HepG2 (cell line): ENCODE data around the gene BDH2. TPM values are rescaled to one million over a fixed set of nuclear protein-coding genes. Genes with fewer than 3 reads are reported as not detected.
A peak's percentile ranks its signal among the peaks of the same experiment; 100 is the strongest.

Experiments
- AGO2 ChIP-seq: fragments of 200-400 bp; formaldehyde crosslinking; optimal IDR thresholded peaks from 2 replicates; pipeline ENCODE3; 2017; ENCODE audit warnings: mild to moderate bottlenecking, low read depth, low read length, moderate library complexity
- ATF6 ChIP-seq: sonication (generic); formaldehyde crosslinking; conservative IDR thresholded peaks from 2 replicates; pipeline ENCODE4 v1.4.0; 2020; ENCODE audit warnings: missing genetic modification reagents
- HMGXB4 ChIP-seq, 2 experiments: sonication (generic) in 1 of 2; formaldehyde crosslinking in 1 of 2; IDR thresholded peaks; 2 replicates each; pipeline versions ENCODE4 v1.4.0 to v1.6.1; 2018 to 2020; ENCODE audit warnings: missing genetic modification reagents in 2 of 2, borderline replicate concordance in 1 of 2, low read depth in 1 of 2, mild to moderate bottlenecking in 1 of 2, missing biosample characterization in 1 of 2
- HNRNPUL1 ChIP-seq: fragments of 200-400 bp; formaldehyde crosslinking; IDR thresholded peaks from 2 replicates; pipeline ENCODE4 v1.6.1; 2017; ENCODE audit warnings: low read depth, mild to moderate bottlenecking, low read length, moderate library complexity
- HOMEZ ChIP-seq: IDR thresholded peaks from 2 replicates; pipeline ENCODE4 v1.6.1; 2016; ENCODE audit warnings: low read depth
- MXI1 ChIP-seq: IDR thresholded peaks from 3 replicates; pipeline ENCODE4 v1.6.1; 2012; ENCODE audit warnings: low read depth, low read length, inconsistent platforms, borderline replicate concordance
- NCOR1 ChIP-seq: fragments of 200-600 bp; sonication (generic); IDR thresholded peaks from 2 replicates; pipeline ENCODE4 v1.7.0; 2017; ENCODE audit warnings: antibody characterized with exemption, low read length, borderline replicate concordance
- NFIC ChIP-seq: IDR thresholded peaks from 2 replicates; pipeline ENCODE4 v1.6.1; 2012; ENCODE audit warnings: mild to moderate bottlenecking, low read length, inconsistent platforms
- NKX3-1 ChIP-seq: sonication (generic); formaldehyde crosslinking; IDR thresholded peaks from 2 replicates; pipeline ENCODE4 v1.5.0; 2020; ENCODE audit warnings: missing genetic modification reagents
- PATZ1 ChIP-seq: sonication (generic); formaldehyde crosslinking; IDR thresholded peaks from 2 replicates; pipeline ENCODE4 v1.4.0; 2020; ENCODE audit warnings: missing genetic modification reagents
- PHB2 ChIP-seq: fragments of 450-650 bp; IDR thresholded peaks from 2 replicates; pipeline ENCODE4 v1.6.1; 2018; ENCODE audit not compliant: partially characterized antibody
- POGZ ChIP-seq: sonication (generic); formaldehyde crosslinking; IDR thresholded peaks from 2 replicates; pipeline ENCODE4 v1.4.0; 2020; ENCODE audit warnings: mild to moderate bottlenecking, missing genetic modification reagents
- PRMT3 ChIP-seq: sonication (generic); formaldehyde crosslinking; IDR thresholded peaks from 2 replicates; pipeline ENCODE4 v1.8.1; 2022; ENCODE audit warnings: low read depth, mild to moderate bottlenecking, moderate library complexity, missing genetic modification reagents, borderline replicate concordance
- SETDB1 ChIP-seq: sonication (generic); formaldehyde crosslinking; IDR thresholded peaks from 2 replicates; pipeline ENCODE4 v1.5.1; 2020; ENCODE audit warnings: missing genetic modification reagents, mild to moderate bottlenecking, borderline replicate concordance
- SOX5 ChIP-seq: IDR thresholded peaks from 2 replicates; pipeline ENCODE4 v1.6.1; 2016; ENCODE audit warnings: borderline replicate concordance
- TAF15 ChIP-seq: fragments of 200-400 bp; formaldehyde crosslinking; IDR thresholded peaks from one replicate; pipeline ENCODE4 v1.6.1; 2018; ENCODE audit warnings: mild to moderate bottlenecking, low read depth, low read length; ENCODE audit not compliant: poor library complexity, severe bottlenecking
- WIZ ChIP-seq: sonication (generic); formaldehyde crosslinking; IDR thresholded peaks from 2 replicates; pipeline ENCODE4 v1.5.1; 2020; ENCODE audit warnings: mild to moderate bottlenecking, missing genetic modification reagents
- ZMYM2 ChIP-seq: sonication (generic); formaldehyde crosslinking; IDR thresholded peaks from 2 replicates; pipeline ENCODE4 v1.8.0; 2022; ENCODE audit warnings: mild to moderate bottlenecking, missing genetic modification reagents
- ZNF44 ChIP-seq: sonication (generic); formaldehyde crosslinking; IDR thresholded peaks from 2 replicates; pipeline ENCODE4 v1.5.1; 2020; ENCODE audit warnings: mild to moderate bottlenecking, missing genetic modification reagents
- ZNF441 ChIP-seq: sonication (generic); formaldehyde crosslinking; IDR thresholded peaks from 2 replicates; pipeline ENCODE4 v1.7.0; 2021; ENCODE audit warnings: missing genetic modification reagents, borderline replicate concordance
- ZNF543 ChIP-seq: sonication (generic); formaldehyde crosslinking; IDR thresholded peaks from 2 replicates; pipeline ENCODE4 v1.4.0; 2020; ENCODE audit warnings: mild to moderate bottlenecking, missing genetic modification reagents
- ZNF740 ChIP-seq: sonication (generic); formaldehyde crosslinking; IDR thresholded peaks from 2 replicates; pipeline ENCODE4 v1.4.0; 2020; ENCODE audit warnings: missing genetic modification reagents
- polyA plus RNA-seq, 8 experiments: library from polyadenylated mRNA; depleted of rRNA in 3 of 8; stranded (reverse) in 7 of 8; unstranded in 1 of 8; fragments of >200 nt; fragmentation: Illumina TruSeq in 4 of 8; extraction: Trizol in 4 of 8; gene quantifications; 2 replicates each; pipeline versions ENCODE4 v1.2.1 to v1.2.3, GENCODE V29; 2011 to 2016; ENCODE audit warnings: low read depth in 4 of 8, missing spikeins in 1 of 8, mixed read lengths in 1 of 8; ENCODE audit not compliant: insufficient read depth in 1 of 8
- total RNA-seq, 5 experiments: library from RNA; depleted of rRNA; stranded (reverse); fragments of >200 nt; fragmentation: Illumina TruSeq; extraction: Trizol; gene quantifications; 2 replicates each; pipeline ENCODE4 v1.2.3, GENCODE V29; 2016; ENCODE audit warnings: low read depth in 1 of 5

Gene BDH2
- total and polyA plus RNA-seq, 2 of the 13 experiments (the other 11 are each of a cell fraction or from before 2014, with no cell fraction given), result 34.8 to 46.2 TPM

GRCh38 chr4:103075435-103075893 is 24.2 kb downstream of the BDH2 start (continued):
- TF ChIP-seq HMGXB4 (CRISPR knock-in tag; IDR thresholded peaks at IDR 0.05; ENCODE audit: borderline replicate concordance in 1 of 2, low read depth in 1 of 2), result peak in 1 of 2 experiments; percentile 40; a peak in 1 of 4 replicates
- TF ChIP-seq AGO2, result no peak
- TF ChIP-seq POGZ (CRISPR knock-in tag), result peak; percentile 78
- peak; percentile 81; the same call in 1 of the 3 replicates for TF ChIP-seq MXI1
- no peak for TF ChIP-seq PRMT3 (CRISPR knock-in tag)
- no peak for TF ChIP-seq ZNF543 (CRISPR knock-in tag)
- TF ChIP-seq HNRNPUL1, result no peak
- TF ChIP-seq NCOR1, result peak; percentile 68; the same call in 1 of the 2 replicates
- peak; percentile 95 for TF ChIP-seq HOMEZ (CRISPR knock-in tag)
- no peak for TF ChIP-seq PHB2
- peak; percentile 90 for TF ChIP-seq SOX5 (CRISPR knock-in tag)
- no peak for TF ChIP-seq ZMYM2 (CRISPR knock-in tag)
- TF ChIP-seq TAF15, result no peak
- no peak for TF ChIP-seq PATZ1 (CRISPR knock-in tag)
- no peak for TF ChIP-seq WIZ (CRISPR knock-in tag)
- 0 out of 2 replicates have a peak, but pooled peaks have one; percentile 44 for TF ChIP-seq NKX3-1 (CRISPR knock-in tag)
- TF ChIP-seq NFIC, result peak; percentile 74; the same call in 1 of the 2 replicates
- 0 out of 2 replicates have a peak, but pooled peaks have one; percentile 60 for TF ChIP-seq ZNF441 (CRISPR knock-in tag)
- no peak; the same call in 1 of the 2 replicates for TF ChIP-seq ATF6 (CRISPR knock-in tag)
- TF ChIP-seq ZNF740 (CRISPR knock-in tag), result no peak
- TF ChIP-seq ZNF44 (CRISPR knock-in tag), result no peak; the same call in 1 of the 2 replicates
- no peak for TF ChIP-seq SETDB1 (CRISPR knock-in tag)
